Left forelimb (tissue), 1 donor: ENCODE results near the gene CDK7.
"Not testable (repeated sequence)": the region's sequence is repeated elsewhere in the genome, so short reads cannot be mapped to it uniquely, and the experiment has no call there.

Experiments used
- DNase-seq: peaks from one replicate; pipeline ENCODE4 v3.0.0-alpha.2; 2018; ENCODE audit warnings: low spot score

Gene CDK7

GRCh38 chr5:69237877-69238276 lies 3.2 kb downstream of the CDK7 start:
- no peak for DNase-seq

- no peak for DNase-seq
Observed at GRCh38 chr5:69238760-69239251, 4.1 kb downstream of the CDK7 start.

- DNase-seq = no peak
Observed at GRCh38 chr5:69242215-69242927, 7.7 kb downstream of the CDK7 start.

GRCh38 chr5:69245031-69245430 lies 10.3 kb downstream of the CDK7 start:
- DNase-seq = no peak

GRCh38 chr5:69248019-69248418 lies 13.3 kb downstream of the CDK7 start:
- no peak for DNase-seq

GRCh38 chr5:69250593-69250992 lies 15.9 kb downstream of the CDK7 start:
- DNase-seq = no peak

- no peak for DNase-seq
Observed at GRCh38 chr5:69252437-69252836, 17.8 kb downstream of the CDK7 start.

GRCh38 chr5:69255940-69256339 lies 21.3 kb downstream of the CDK7 start:
- DNase-seq = not testable (repeated sequence)

- no peak for DNase-seq
Observed at GRCh38 chr5:69257577-69257976, 22.9 kb downstream of the CDK7 start.

GRCh38 chr5:69261034-69261433 lies 26.3 kb downstream of the CDK7 start:
- DNase-seq = no peak

GRCh38 chr5:69265931-69266330 lies 31.2 kb downstream of the CDK7 start:
- DNase-seq = no peak

- DNase-seq = no peak
Observed at GRCh38 chr5:69268899-69269298, 34.2 kb downstream of the CDK7 start.

GRCh38 chr5:69270840-69271239 lies 36.2 kb downstream of the CDK7 start:
- no peak for DNase-seq

- no peak for DNase-seq
Observed at GRCh38 chr5:69271376-69271775, 36.7 kb downstream of the CDK7 start.

- no peak for DNase-seq
Observed at GRCh38 chr5:69275563-69275962, 40.9 kb downstream of the CDK7 start.

- no peak for DNase-seq
Observed at GRCh38 chr5:69276422-69277174, 41.9 kb downstream of the CDK7 start.

GRCh38 chr5:69279517-69279916 lies 44.8 kb downstream of the CDK7 start:
- no peak for DNase-seq

GRCh38 chr5:69281114-69281513 lies 46.4 kb downstream of the CDK7 start:
- no peak for DNase-seq

- no peak for DNase-seq
Observed at GRCh38 chr5:69284203-69284602, 49.5 kb downstream of the CDK7 start.

- no peak for DNase-seq
Observed at GRCh38 chr5:69285448-69286116, 50.9 kb downstream of the CDK7 start.

- no peak for DNase-seq
Observed at GRCh38 chr5:69288069-69288468, 53.4 kb downstream of the CDK7 start.

GRCh38 chr5:69288688-69289087 lies 54.0 kb downstream of the CDK7 start:
- DNase-seq = no peak

GRCh38 chr5:69292306-69292705 lies 57.6 kb downstream of the CDK7 start:
- no peak for DNase-seq
